SU-DHL-6 (cell line): ENCODE measurements around the gene CLEC4A.

Source experiments
- CTCF ChIP-seq: fragments of 200-600 bp; sonication (generic); IDR thresholded peaks from one replicate; pipeline ENCODE4 v1.5.1; 2017; ENCODE audit warnings: antibody characterized with exemption, mild to moderate bottlenecking, low read length, moderate library complexity; ENCODE audit not compliant: insufficient read depth, poor library complexity, severe bottlenecking
- EZH2phosphoT487 ChIP-seq: fragments of 200-600 bp; sonication (generic), shearing (Covaris generic); conservative IDR thresholded peaks from 2 replicates; pipeline ENCODE4 v1.6.1; 2018; ENCODE audit warnings: mild to moderate bottlenecking, antibody characterized with exemption, low read length, moderate library complexity, mixed read lengths

DNA sequence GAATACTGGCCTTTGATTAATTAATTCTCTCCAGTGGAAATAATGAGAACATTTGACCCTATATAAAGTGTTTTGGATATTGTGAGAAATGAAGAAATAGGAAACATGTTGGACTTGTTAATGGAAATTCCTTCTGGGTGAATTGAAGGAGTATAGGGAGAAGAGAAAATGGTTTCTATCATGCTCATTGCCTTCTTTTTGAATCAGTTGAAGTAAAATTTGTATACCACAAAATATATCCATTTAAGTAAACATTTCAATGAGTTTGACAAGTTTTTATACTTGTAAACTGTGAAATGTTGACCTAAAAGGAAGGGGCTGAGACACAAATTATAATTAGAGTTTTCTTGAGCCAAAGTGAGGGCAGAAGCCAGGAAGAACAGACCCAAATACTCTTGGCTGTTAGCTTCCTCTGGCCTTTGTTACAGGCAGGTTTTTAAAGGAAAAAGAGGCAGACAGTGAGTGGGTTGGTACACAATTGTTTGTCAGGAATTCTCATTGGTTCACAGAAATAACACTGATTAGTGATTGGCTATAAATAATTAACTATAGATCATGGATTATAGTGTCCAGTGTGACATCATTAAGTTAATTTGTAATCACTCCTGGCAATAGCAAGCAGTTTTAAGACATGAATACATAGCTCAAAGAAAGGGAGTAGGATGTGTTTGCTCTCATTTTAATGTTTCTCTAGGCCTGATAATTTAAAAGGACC, 34.2 kb downstream of the CLEC4A start:
- TF ChIP-seq EZH2phosphoT487 (no peak), CTCF (no peak)
